Measurements from ENCODE around the gene PIBF1.
"Not testable (repeated sequence)": the region's sequence is repeated elsewhere in the genome, so short reads cannot be mapped to it uniquely, and the experiment has no call there.

The PIBF1 gene

GRCh38 chr13:73000027-73000674, 218.2 kb downstream of the PIBF1 start:
- DNase-seq (ENCODE audit: low read depth in 3 of 3) = no peak

GRCh38 chr13:73001971-73002370, 220.0 kb downstream of the PIBF1 start:
- no peak for DNase-seq (ENCODE audit: low read depth in 3 of 3)

DNA sequence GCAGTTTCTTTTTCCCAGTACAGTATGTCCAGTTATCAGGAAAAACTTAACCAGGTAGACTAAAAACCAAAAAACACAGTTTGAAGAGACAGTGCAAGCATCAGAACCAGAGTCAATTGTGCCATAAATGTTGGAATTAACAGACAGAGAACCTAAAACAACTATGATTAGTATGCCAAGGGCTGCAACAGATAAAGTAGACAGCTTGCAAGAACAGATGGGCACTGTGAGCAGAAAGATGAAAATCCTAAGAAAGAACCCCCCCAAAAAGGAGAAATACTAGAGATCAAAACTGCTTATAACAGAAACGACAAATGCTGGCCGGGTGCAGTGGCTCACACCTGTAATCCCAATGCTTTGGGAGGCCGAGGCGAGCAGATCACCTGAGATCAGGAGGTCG, 229.8 kb downstream of the PIBF1 start:
- DNase-seq (ENCODE audit: low read depth in 3 of 3) = no peak

DNA sequence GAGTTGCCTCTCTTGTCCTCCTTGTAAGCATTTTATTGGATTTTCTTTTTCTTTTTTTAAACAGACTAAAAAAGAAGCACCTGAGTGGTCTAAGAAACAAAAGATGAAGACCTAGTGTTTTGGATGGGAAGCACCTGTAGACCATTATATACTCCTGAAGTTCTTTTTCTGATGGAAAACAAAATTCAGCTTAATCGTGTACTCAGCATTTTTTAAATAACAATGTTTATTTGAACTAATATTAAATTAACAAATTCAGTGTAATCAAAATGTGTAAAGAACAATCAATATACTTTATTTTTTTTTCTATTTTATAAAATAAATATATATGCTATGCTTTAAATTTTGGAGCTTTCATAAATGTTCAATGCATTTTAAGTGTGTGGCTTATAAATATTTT, 233.9 kb downstream of the PIBF1 start:
- no peak for DNase-seq (ENCODE audit: low read depth in 3 of 3)

- no peak for DNase-seq (ENCODE audit: low read depth in 3 of 3)
Observed at GRCh38 chr13:73018336-73018735, 236.4 kb downstream of the PIBF1 start.

GRCh38 chr13:73025217-73026012, 243.5 kb downstream of the PIBF1 start:
- DNase-seq (ENCODE audit: low read depth in 3 of 3) = no peak

GRCh38 chr13:73034901-73035300, 253.0 kb downstream of the PIBF1 start:
- no peak for DNase-seq (ENCODE audit: low read depth in 3 of 3)

- no peak for DNase-seq (ENCODE audit: low read depth in 3 of 3)
Observed at GRCh38 chr13:73035660-73036059, 253.7 kb downstream of the PIBF1 start.

DNA sequence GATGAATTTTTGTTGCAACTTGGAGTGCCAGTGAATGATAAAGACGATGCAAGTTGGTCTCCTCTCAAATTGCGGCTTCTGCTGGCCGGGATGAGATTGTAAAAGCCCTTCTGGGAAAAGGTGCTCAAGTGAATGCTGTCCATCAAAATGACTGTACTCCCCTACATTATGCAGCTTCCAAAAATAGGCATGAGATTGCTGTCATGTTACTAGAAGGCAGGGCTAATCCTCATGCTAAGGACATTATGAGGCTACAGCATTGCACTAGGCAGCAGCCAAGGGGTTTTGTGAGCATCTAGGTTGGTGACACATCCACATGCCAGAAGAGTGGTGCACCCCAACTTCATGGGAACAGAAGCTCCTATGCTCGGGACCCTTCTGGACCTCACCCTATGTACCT, 254.6 kb downstream of the PIBF1 start:
- DNase-seq (ENCODE audit: low read depth in 3 of 3) = no peak

DNA sequence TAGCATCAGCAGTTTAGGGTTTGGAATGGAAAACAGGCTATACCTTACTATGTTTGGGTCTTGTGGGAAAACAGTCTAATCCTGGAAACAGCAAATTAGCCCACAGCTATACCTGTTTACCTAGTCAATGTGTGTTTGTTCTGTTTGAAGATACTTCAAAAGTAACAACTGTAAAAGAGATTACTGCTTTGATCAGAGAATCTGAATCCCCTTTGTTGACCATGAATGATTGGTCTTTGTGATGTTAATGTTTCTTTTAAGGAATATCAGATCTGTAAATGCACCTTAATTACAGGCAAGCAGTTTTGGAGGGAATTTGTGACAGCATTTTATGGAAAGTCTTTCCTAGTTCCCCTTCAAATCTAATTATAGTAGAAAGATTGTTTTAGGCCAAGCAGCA, 256.1 kb downstream of the PIBF1 start:
- DNase-seq (ENCODE audit: low read depth in 3 of 3) = no peak

DNA sequence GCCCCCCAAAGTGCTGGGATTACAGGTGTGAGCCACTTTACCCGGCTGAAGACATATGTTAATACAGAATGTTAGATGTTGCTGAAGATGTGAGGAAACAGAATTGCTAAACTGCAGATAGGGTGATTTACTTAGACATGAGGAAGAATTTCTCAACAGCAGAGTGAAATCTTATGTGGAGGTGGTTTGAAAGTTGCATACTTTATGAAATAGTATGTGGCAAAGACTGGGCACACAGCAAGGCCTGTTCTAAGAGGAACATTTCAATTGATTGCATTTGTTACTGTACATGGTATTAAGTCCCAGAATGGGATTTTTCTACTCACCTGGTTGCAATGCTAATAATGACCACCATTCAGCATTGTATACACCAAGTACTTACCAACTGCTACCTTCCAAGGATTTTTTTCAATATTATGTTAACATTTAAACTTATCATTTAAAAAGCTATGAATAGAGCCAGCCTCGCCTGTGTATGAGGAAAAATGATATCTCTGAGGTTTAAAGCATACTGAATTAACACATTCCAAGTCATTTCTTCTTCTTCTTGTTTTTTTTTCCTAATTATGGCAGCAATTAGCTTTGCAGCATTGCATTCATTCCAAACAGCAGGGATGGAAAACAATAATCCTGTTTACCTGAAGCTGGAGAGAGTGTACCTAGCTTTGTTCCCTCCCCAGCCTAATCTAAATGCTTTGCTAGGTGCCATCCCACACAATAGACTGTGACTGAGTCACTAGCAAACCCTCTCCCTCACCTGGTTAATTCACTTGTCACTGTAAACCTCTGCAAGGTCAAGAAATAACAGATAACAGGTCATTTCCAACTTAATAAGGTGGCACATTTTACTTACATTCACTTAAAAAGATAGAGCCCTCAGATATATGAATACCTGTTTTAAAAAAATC, 257.5 kb downstream of the PIBF1 start:
- DNase-seq (ENCODE audit: low read depth in 3 of 3) = no peak

- DNase-seq (ENCODE audit: low read depth in 3 of 3) = no peak
Observed at GRCh38 chr13:73040484-73040883, 258.6 kb downstream of the PIBF1 start.

GRCh38 chr13:73040968-73041596, 259.1 kb downstream of the PIBF1 start:
- DNase-seq (ENCODE audit: low read depth in 3 of 3) = no peak

DNA sequence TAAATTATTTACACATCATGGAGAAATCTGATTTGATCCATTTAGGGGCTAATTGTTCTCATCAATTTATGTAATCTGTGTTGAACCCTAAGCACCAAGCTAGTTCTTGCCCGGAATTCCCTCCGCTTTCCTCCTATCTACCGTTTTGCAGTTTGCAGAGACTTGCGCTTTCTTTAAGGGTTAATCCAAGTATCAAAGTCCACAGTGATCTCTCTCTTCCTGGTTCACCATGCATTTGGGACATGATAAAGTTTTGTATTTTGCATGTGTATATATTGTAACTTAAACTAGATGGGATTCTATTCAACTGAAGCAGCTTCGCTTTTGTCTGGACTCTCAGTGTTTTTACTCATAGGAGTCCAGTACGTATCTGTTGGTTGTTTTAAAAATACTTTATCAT, 263.1 kb downstream of the PIBF1 start:
- no peak for DNase-seq (ENCODE audit: low read depth in 3 of 3)

- not testable (repeated sequence) for DNase-seq (ENCODE audit: low read depth in 3 of 3)
Observed at GRCh38 chr13:73048615-73049014, 266.7 kb downstream of the PIBF1 start.

- no peak for DNase-seq (ENCODE audit: low read depth in 3 of 3)
Observed at GRCh38 chr13:73054712-73055111, 272.8 kb downstream of the PIBF1 start.

GRCh38 chr13:73055813-73056564, 274.1 kb downstream of the PIBF1 start:
- no peak for DNase-seq (ENCODE audit: low read depth in 3 of 3)

- no peak for DNase-seq (ENCODE audit: low read depth in 3 of 3)
Observed at GRCh38 chr13:73056565-73056962, 274.6 kb downstream of the PIBF1 start.

DNA sequence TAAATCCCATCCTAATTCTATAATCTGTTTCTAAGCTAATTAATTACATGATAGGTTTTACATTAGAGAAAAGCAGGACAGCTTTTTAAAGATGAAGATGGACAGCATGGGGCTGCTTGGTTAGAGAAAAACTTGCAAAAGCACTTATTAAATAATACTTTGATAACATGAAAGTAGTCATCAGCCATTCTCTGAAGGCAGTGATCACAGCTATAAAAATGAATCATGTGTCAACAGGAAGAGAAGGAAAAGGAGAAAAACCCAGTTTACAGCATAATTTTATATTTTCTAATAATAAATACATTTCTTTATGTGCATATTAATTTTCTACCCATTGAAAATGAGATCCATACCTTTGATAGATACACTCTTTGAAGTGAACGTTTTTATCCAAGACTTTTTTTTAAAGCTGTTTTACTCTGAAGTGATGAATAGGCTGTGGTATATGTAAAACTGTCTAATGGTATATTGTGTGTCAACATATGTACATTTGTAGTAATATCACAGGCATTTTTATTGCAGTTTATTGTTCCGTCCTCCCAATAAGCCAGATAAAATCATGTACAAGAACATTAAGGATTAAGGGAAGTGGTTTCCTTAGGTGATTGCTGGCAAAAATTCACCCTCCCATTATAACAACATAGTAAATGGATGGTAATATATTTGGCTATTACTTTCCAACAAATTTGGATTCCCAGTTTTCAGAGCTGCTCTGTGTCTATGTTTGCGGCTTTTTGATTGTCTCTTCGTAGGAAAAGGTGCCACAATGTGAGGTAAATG, 275.5 kb downstream of the PIBF1 start:
- no peak for DNase-seq (ENCODE audit: low read depth in 3 of 3)

GRCh38 chr13:73058064-73058313, 276.1 kb downstream of the PIBF1 start:
- no peak for DNase-seq (ENCODE audit: low read depth in 3 of 3)

DNA sequence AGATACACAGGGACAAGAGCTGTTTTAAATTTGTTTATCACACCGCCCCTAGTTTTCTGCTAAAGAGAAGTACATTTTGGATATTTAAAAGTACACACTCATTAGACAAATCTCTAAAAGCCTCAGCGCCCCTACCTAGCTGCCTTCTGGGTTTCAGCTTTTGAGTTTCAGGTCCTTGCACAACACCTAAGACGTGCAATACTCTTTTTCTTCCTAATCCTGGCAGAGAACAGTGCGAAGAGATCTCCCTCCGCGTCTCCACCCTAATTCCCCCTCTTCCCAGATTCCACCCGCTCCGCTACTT, 276.5 kb downstream of the PIBF1 start:
- no peak for DNase-seq (ENCODE audit: low read depth in 3 of 3)

All from stimulated activated CD4-positive, alpha-beta T cell treated with anti-CD3 and anti-CD28 coated beads, TNF-alpha, amount 100 ng/mL, for 24 hours (primary cell).